Transverse colon (tissue), 3 donors: ENCODE measurements around the gene PRPF39.

ENCODE experiments used
- CTCF ChIP-seq, 5 experiments: fragments of 200-600 bp in 3 of 5; fragments of 450-650 bp in 2 of 5; sonication (generic) in 3 of 5; IDR thresholded peaks; 1 replicate in 2 of 5; 2 replicates in 3 of 5; pipeline ENCODE4 v1.5.1; 2016 to 2017; ENCODE audit warnings: antibody characterized with exemption in 5 of 5, inconsistent platforms in 3 of 5, mild to moderate bottlenecking in 2 of 5, moderate library complexity in 1 of 5
- EP300 ChIP-seq: sonication (generic); formaldehyde crosslinking; IDR thresholded peaks from one replicate; pipeline ENCODE4 v1.6.1; 2017; ENCODE audit warnings: antibody characterized with exemption, low read depth
- POLR2A ChIP-seq: fragments of 450-650 bp; IDR thresholded peaks from one replicate; pipeline ENCODE4 v1.6.1; 2016; ENCODE audit warnings: antibody characterized with exemption, mild to moderate bottlenecking, moderate library complexity

DNA sequence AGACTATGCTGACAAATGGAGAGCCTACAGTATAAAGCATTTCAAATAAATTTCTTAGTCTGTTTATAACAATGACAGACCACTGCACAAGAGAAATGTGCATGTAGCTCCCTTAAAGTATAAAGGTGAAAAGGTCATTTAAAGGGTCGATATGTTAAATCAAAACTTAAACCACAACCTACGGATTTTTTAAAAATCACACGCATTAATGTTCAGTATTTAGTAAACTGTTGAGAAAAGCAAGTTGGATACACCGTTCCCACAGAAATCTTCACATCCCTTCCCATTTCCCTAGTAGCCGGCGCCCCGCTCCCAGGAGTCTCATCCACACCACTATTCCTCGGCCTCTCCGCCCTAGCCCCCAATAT, 49.8 kb downstream of the PRPF39 start:
- no peak for TF ChIP-seq CTCF (IDR thresholded peaks at IDR 0.05)
- no peak for TF ChIP-seq POLR2A
- TF ChIP-seq EP300 = no peak
